SKM-1 treated with dmso at 0.1 percent for 144 hours (cell line): ENCODE results near the gene GLT8D1.
"Not testable (repeated sequence)": the region's sequence is repeated elsewhere in the genome, so short reads cannot be mapped to it uniquely, and the experiment has no call there.

ENCODE experiments used
- DNase-seq: peaks from one replicate; lab custom pipeline; 2025; ENCODE audit not compliant: unreplicated experiment; lab: John Stamatoyannopoulos, UW

Gene GLT8D1, protein sequence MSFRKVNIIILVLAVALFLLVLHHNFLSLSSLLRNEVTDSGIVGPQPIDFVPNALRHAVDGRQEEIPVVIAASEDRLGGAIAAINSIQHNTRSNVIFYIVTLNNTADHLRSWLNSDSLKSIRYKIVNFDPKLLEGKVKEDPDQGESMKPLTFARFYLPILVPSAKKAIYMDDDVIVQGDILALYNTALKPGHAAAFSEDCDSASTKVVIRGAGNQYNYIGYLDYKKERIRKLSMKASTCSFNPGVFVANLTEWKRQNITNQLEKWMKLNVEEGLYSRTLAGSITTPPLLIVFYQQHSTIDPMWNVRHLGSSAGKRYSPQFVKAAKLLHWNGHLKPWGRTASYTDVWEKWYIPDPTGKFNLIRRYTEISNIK

DNA sequence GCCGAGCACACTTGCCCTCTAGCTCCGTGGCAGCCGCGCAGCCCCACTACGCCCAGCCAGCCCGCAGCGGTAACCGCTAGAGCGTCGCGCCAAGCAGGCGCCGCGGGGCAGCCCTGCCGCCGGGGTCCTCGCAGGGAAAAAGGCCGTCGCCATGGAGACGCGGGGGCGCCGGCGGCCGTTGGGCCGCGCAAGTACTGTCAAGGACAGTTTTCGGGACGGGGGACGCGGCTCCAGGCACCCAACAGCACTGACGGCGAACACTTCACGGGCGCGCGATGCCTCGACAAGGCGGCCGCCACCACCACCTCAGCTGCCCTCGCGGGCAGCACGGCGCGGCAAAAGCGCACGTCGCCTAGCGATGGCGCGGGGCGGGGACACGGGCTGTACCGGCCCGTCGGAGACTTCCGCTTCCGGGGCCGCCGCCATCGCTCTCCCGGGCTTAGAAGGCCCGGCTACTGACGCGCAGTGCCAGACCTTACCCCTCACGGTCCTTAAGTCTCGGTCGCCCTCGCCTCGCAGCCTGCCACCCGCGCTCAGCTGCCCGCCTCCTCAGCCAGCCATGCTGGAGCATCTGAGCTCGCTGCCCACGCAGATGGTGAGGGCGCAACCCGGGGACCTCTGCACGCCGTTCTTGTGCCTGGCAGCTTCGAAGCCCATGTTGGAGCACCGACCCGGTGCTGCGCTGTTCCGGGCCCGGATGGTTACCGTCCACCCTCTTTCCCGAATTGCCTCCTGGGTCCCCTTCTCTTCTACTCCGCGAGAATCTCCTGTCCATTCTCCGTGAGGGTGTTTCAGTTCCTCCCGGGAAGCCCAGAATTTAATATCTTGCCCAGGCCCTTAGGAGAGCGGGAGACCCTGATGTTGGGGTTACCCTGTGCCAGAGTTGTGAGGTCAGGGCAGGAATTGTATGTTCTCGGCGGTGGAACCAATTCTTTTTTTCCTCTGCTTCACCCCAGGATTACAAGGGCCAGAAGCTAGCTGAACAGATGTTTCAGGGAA lies at the start of gene GLT8D1, which contains the start of gene SPCS1:
TSS of gene GLT8D1 (minus strand) at position 104 of the 999 bp plus-strand sequence. CDS start 5,331 bp downstream, outside the sequence.
TSS of gene SPCS1 (plus strand) at position 419 of the 999 bp plus-strand sequence. CDS start at position 560, 141 bp downstream.
- DNase-seq = peak; percentile 80

- DNase-seq = no peak
Measured at GRCh38 chr3:52754373-52754772, 48.8 kb upstream of the GLT8D1 start.

GRCh38 chr3:52752045-52752660 lies 46.6 kb upstream of the GLT8D1 start:
- DNase-seq = no peak

- no peak for DNase-seq
Measured at GRCh38 chr3:52743721-52744120, 38.1 kb upstream of the GLT8D1 start.

DNA sequence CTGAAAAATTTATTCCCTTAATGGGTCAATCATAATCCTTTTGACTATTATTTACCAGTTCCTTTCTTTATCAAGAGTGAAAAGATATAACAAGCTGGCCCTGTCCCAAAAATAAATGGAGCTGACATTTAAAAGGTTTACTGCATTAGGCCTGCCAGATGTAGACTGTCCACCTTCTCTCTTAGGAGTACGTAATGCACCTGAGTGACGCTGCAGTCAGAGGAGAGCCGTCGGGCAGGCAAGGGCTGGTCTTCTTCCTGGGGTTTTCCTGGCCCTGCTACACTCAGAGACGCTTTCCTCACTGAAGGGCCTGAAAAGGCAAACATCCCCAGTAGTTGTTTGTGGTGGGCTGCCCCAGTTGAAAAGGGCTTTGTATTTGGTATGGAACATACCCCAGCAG lies 37.6 kb upstream of the GLT8D1 start:
- no peak for DNase-seq

GRCh38 chr3:52742418-52743041 lies 36.9 kb upstream of the GLT8D1 start:
- peak; percentile 11 for DNase-seq

GRCh38 chr3:52739730-52740129 lies 34.1 kb upstream of the GLT8D1 start:
- DNase-seq = no peak

DNA sequence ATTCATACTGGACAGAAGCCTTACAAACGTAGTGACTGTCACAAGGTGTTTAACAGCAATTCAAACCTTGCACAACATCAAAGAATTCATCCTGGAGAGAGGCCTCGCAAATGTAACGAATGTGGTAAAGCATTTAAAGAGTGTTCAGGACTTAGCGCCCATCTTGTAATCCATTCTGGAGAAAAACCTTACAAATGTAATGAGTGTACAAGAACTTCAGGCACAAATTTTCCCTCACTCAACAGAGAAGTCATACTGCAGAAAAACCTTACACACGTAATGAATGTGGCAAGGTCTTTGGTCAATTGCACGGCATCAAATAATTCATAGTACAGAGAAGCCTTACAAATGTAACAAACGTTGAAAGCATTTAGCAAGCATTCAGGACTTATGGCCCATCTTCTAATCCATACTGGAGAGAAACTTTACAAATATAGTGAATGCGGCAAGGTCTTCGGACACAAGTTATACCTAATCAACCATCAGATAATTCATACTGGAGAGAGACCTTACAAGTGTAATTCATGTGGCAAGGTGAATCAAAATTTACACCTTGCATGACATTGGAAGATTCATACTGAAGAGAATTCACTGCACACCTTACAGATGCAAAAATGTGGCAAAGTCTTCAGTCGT lies 27.8 kb upstream of the GLT8D1 start:
- DNase-seq = no peak

DNA sequence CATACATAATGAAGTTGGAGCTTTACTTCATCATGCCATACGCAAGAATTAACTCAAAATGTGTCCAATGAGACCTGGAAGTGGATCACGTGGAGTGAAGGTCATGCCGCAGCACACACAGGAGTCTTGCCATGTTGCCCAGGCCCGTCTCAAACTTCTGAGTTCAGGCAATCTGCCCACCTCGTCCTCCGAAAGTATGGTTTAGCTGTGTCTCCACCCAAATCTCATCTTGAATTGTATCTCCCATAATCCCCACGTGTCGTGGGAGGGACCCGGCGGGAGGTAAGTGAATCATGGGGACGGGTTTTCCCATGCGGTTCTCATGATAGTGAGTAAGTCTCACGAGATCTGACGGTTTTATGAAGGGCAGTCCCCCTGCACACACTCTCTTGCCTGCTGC lies 26.0 kb upstream of the GLT8D1 start:
- no peak for DNase-seq

DNA sequence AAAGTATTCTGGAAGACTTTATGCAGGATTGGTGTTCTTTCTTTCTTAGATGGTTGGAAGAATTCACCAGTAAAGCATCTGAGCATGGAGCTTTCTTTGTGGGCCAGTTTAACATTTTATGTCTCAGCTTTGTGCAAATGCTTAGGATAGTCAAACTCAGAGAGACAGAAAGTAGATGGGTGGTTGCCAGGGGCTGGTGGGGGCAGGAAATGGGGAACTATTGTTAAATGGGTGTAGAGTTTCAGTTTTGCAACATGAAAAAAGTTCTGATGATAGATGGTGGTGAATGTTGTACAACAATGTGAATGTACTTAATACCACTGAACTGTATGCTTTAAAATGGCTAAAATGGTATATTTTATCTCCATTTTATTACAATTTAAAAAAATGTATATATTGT lies 25.1 kb upstream of the GLT8D1 start:
- peak; percentile 16 for DNase-seq

GRCh38 chr3:52728753-52729152 lies 23.2 kb upstream of the GLT8D1 start:
- not testable (repeated sequence) for DNase-seq

DNA sequence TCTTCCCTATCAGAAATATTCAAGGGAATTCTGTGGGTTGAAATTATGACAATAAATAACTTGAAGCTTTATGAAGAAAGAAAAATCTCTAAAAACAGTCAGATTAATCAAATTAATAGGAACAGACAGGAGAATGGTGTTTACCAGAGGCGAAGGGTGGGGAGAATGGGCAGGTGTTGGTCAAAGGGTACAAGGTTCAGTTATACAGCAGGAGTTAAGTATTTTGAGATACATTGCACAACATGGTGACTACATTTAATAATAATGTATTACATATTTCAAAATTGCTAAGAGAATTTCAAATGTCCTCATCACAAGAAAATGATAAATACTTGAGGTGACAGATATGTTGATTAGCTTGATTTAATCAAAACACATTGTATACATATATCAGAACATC lies 18.9 kb upstream of the GLT8D1 start:
- DNase-seq = no peak

DNA sequence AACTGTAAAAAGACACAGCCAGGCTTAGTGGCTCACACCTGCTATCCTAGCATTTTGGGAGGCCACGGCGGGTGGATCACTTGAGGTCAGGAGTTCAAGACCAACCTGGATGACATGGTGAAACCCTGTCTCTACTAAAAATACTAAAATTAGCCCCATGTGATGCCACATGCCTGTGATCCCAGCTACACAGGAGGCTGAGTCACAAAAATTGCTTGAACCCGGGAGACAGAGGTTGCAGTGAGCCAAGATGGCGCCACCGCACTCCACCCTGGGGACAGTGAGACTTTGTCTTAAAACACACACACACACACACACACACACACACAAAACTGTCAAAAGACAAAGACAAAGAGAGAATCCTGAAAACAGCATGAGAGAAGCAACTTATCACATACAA lies 18.3 kb upstream of the GLT8D1 start:
- no peak for DNase-seq

GRCh38 chr3:52722491-52722890 lies 16.9 kb upstream of the GLT8D1 start:
- no peak for DNase-seq

- no peak for DNase-seq
Measured at GRCh38 chr3:52721730-52722008, 16.1 kb upstream of the GLT8D1 start.

DNA sequence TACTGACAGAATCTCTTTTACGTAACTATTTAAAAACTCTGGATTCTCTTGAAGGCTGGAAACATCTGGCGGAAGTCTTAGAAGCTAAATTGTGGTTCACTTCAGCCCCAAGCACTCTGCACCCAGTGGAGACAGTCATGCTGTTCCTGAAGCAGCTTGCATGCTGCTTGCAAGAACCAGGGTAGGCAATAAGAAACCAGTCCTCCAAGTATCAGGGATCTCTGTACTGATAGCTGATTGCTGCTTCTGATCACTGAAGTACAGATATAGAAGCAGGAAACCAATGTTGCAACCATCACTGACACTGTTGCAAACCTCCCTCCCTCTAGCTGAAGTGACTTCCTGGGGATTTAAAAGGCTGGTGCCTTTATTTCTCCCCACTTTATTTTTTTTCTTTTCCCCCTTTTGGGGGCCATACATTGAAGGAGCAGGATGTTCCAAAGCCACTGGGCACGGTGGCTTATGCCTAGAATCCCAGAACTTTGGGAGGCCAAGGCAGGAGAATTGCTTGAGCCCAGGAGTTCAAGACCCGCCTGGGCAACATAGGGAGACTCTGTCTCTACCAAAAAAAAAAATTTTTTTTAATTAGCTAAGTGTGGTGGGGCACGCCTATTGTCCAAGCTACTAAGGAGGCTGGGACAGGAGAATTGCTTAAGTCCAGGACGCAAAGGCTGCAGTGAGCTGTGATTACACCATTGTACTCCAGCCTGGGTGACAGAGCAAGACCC lies 15.6 kb upstream of the GLT8D1 start:
- peak; percentile 96 for DNase-seq

DNA sequence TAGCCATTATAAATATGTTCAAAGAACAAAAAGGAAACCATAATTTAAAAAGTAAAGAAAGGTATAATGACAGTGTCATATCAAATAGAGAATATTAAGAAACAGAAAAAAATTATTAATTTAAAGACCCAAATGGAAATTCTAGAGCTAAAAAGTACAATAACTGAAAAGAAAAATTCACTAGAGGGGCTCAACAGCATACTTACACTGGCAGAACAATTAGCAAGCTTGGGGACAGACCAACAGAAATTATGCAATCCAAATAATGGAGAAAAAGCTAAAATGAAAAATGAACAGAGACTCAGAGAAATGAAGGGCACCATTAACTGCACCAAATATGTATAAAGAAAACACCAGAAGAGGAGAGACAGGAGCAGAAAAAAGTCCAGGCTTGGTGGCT lies 14.0 kb upstream of the GLT8D1 start:
- no peak for DNase-seq

- no peak for DNase-seq
Measured at GRCh38 chr3:52715714-52716305, 10.2 kb upstream of the GLT8D1 start.
